Measurements from ENCODE around the gene GJB5. TPM values are rescaled to one million over a fixed set of nuclear protein-coding genes. Genes with fewer than 3 reads are reported as not detected.

GJB5 gene
- total RNA-seq, 1 donor from 2014 or later = not detected

Other genes with a start within 250 kb of the GJB5 start
- not detected for gene GJB4, start 4.7 kb downstream of the GJB5 start, total RNA-seq
- not detected for gene GJB3, start 26.2 kb downstream of the GJB5 start, total RNA-seq
- 2.2 TPM for gene GJA4, start 38.0 kb downstream of the GJB5 start, total RNA-seq
- 7.4 TPM for gene SMIM12, start 104.7 kb downstream of the GJB5 start, total RNA-seq
- 5.9 TPM for gene DLGAP3, start 174.6 kb downstream of the GJB5 start, total RNA-seq
- 2.7 TPM for gene TMEM35B, start 230.3 kb downstream of the GJB5 start, total RNA-seq

All from temporal lobe (tissue), 1 donor.